HepG2 (cell line): ENCODE data around the gene POLR1D. TPM values are rescaled to one million over a fixed set of nuclear protein-coding genes. Genes with fewer than 3 reads are reported as not detected.
A peak's percentile ranks its signal among the peaks of the same experiment; 100 is the strongest.

ENCODE experiments used
- CBX2 ChIP-seq, 2 experiments: fragments of 200-600 bp in 1 of 2; sonication (generic); formaldehyde crosslinking in 1 of 2; IDR thresholded peaks; 2 replicates each; pipeline versions ENCODE4 v1.7.0 to v1.8.1; 2018 to 2022; ENCODE audit warnings: low read depth in 2 of 2, low read length in 1 of 2, mild to moderate bottlenecking in 1 of 2, missing genetic modification reagents in 1 of 2
- CCDC6 ChIP-seq: sonication (generic); formaldehyde crosslinking; IDR thresholded peaks from 2 replicates; pipeline ENCODE4 v1.8.1; 2022; ENCODE audit warnings: mild to moderate bottlenecking, missing genetic modification reagents, moderate library complexity
- ERF ChIP-seq: IDR thresholded peaks from 2 replicates; pipeline ENCODE4 v1.6.1; 2018; ENCODE audit warnings: missing biosample characterization, missing genetic modification reagents
- FOXA3 ChIP-seq: IDR thresholded peaks from 2 replicates; pipeline ENCODE4 v1.6.1; 2016; ENCODE audit warnings: missing genetic modification reagents, missing compliant biosample characterization
- GABPB1 ChIP-seq: IDR thresholded peaks from 2 replicates; pipeline ENCODE4 v1.6.1; 2016; ENCODE audit warnings: mild to moderate bottlenecking, missing genetic modification reagents, moderate library complexity, missing compliant biosample characterization
- GATAD1 ChIP-seq: IDR thresholded peaks from 2 replicates; pipeline ENCODE4 v1.6.1; 2016; ENCODE audit warnings: missing genetic modification reagents, missing compliant biosample characterization
- MIXL1 ChIP-seq: IDR thresholded peaks from 2 replicates; pipeline ENCODE4 v1.6.1; 2016
- PAXIP1 ChIP-seq: sonication (generic); formaldehyde crosslinking; conservative IDR thresholded peaks from 2 replicates; pipeline ENCODE4 v1.4.0; 2020; ENCODE audit warnings: mild to moderate bottlenecking, missing genetic modification reagents, moderate library complexity
- SATB2 ChIP-seq: sonication (generic); formaldehyde crosslinking; IDR thresholded peaks from 2 replicates; pipeline ENCODE4 v1.5.0; 2020; ENCODE audit warnings: missing genetic modification reagents
- SRY ChIP-seq: sonication (generic); formaldehyde crosslinking; IDR thresholded peaks from 2 replicates; pipeline ENCODE4 v1.8.0; 2022; ENCODE audit warnings: mild to moderate bottlenecking, missing genetic modification reagents
- TRIM22 ChIP-seq: fragments of 450-650 bp; IDR thresholded peaks from 2 replicates; pipeline ENCODE4 v1.6.1; 2017
- ZNF562 ChIP-seq: sonication (generic); formaldehyde crosslinking; IDR thresholded peaks from 2 replicates; pipeline ENCODE4 v1.8.0; 2022; ENCODE audit warnings: missing genetic modification reagents, borderline replicate concordance
- polyA plus RNA-seq, 8 experiments: library from polyadenylated mRNA; depleted of rRNA in 3 of 8; stranded (reverse) in 7 of 8; unstranded in 1 of 8; fragments of >200 nt; fragmentation: Illumina TruSeq in 4 of 8; extraction: Trizol in 4 of 8; gene quantifications; 2 replicates each; pipeline versions ENCODE4 v1.2.1 to v1.2.3, GENCODE V29; 2011 to 2016; ENCODE audit warnings: low read depth in 4 of 8, missing spikeins in 1 of 8, mixed read lengths in 1 of 8; ENCODE audit not compliant: insufficient read depth in 1 of 8
- total RNA-seq, 5 experiments: library from RNA; depleted of rRNA; stranded (reverse); fragments of >200 nt; fragmentation: Illumina TruSeq; extraction: Trizol; gene quantifications; 2 replicates each; pipeline ENCODE4 v1.2.3, GENCODE V29; 2016; ENCODE audit warnings: low read depth in 1 of 5
- TF ChIP-seq, protein P1 (sequence below): sonication (generic); formaldehyde crosslinking; IDR thresholded peaks from 2 replicates; pipeline ENCODE4 v1.5.0; 2020; ENCODE audit warnings: missing genetic modification reagents, mild to moderate bottlenecking, borderline replicate concordance
- TF ChIP-seq, protein P2 (sequence below): IDR thresholded peaks from 2 replicates; pipeline ENCODE4 v1.6.1; 2016; ENCODE audit warnings: low read depth, control low read depth
- TF ChIP-seq, protein P3 (sequence below): sonication (generic); formaldehyde crosslinking; IDR thresholded peaks from 2 replicates; pipeline ENCODE4 v1.4.0; 2020; ENCODE audit warnings: missing genetic modification reagents
- TF ChIP-seq, protein P4 (sequence below): sonication (generic); formaldehyde crosslinking; IDR thresholded peaks from 2 replicates; pipeline ENCODE4 v1.4.0; 2020; ENCODE audit warnings: missing genetic modification reagents

Gene POLR1D
- total and polyA plus RNA-seq, 2 of the 13 experiments (the other 11 are each of a cell fraction or from before 2014, with no cell fraction given) = 183 to 490 TPM

DNA sequence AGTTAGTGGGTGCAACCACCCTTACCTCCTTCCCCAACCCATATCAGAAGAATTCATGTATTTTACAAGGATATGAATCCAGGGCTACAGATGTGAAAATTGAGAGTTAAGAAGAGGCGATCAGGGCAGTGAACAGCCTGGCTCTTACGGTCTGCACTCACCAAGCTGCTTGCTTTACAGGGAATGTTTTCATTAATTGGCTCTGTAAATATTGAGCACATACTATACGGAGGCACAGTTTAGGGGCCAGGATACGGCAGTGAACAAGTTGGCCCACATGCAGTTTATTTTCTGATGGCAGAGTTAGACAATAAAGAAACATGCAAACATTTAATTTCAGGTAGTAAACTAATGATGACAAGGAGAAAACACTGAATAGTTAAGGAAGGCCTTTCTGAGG lies 6.4 kb downstream of the POLR1D start (continued):
- TF ChIP-seq ZNF562 (CRISPR knock-in tag) = no peak
- TF ChIP-seq, protein P1, sequence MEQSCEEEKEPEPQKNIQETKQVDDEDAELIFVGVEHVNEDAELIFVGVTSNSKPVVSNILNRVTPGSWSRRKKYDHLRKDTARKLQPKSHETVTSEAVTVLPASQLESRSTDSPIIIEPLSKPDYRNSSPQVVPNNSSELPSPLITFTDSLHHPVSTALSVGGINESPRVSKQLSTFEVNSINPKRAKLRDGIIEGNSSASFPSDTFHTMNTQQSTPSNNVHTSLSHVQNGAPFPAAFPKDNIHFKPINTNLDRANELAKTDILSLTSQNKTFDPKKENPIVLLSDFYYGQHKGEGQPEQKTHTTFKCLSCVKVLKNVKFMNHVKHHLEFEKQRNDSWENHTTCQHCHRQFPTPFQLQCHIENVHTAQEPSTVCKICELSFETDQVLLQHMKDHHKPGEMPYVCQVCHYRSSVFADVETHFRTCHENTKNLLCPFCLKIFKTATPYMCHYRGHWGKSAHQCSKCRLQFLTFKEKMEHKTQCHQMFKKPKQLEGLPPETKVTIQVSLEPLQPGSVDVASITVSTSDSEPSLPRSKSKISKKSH (CRISPR knock-in tag) = no peak
- TF ChIP-seq, protein P2, sequence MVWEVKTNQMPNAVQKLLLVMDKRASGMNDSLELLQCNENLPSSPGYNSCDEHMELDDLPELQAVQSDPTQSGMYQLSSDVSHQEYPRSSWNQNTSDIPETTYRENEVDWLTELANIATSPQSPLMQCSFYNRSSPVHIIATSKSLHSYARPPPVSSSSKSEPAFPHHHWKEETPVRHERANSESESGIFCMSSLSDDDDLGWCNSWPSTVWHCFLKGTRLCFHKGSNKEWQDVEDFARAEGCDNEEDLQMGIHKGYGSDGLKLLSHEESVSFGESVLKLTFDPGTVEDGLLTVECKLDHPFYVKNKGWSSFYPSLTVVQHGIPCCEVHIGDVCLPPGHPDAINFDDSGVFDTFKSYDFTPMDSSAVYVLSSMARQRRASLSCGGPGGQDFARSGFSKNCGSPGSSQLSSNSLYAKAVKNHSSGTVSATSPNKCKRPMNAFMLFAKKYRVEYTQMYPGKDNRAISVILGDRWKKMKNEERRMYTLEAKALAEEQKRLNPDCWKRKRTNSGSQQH (CRISPR knock-in tag) = no peak
- peak; percentile 59 for TF ChIP-seq MIXL1 (CRISPR knock-in tag)
- 0 out of 2 replicates have a peak, but pooled peaks have one; percentile 19 for TF ChIP-seq PAXIP1 (CRISPR knock-in tag)
- TF ChIP-seq FOXA3 (CRISPR knock-in tag) = peak; percentile 47; the same call in 1 of the 2 replicates
- TF ChIP-seq TRIM22 = no peak
- TF ChIP-seq SRY (CRISPR knock-in tag) = no peak
- TF ChIP-seq, protein P3, sequence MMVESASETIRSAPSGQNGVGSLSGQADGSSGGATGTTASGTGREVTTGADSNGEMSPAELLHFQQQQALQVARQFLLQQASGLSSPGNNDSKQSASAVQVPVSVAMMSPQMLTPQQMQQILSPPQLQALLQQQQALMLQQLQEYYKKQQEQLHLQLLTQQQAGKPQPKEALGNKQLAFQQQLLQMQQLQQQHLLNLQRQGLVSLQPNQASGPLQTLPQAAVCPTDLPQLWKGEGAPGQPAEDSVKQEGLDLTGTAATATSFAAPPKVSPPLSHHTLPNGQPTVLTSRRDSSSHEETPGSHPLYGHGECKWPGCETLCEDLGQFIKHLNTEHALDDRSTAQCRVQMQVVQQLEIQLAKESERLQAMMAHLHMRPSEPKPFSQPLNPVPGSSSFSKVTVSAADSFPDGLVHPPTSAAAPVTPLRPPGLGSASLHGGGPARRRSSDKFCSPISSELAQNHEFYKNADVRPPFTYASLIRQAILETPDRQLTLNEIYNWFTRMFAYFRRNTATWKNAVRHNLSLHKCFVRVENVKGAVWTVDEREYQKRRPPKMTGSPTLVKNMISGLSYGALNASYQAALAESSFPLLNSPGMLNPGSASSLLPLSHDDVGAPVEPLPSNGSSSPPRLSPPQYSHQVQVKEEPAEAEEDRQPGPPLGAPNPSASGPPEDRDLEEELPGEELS = peak; percentile 39; the same call in 1 of the 2 replicates
- TF ChIP-seq CBX2 (IDR thresholded peaks at IDR 0.05; ENCODE audit: low read depth, low read length) = no peak
- TF ChIP-seq CBX2 (CRISPR knock-in tag; IDR thresholded peaks at IDR 0.05; ENCODE audit: low read depth) = no peak
- TF ChIP-seq GATAD1 (CRISPR knock-in tag) = no peak
- TF ChIP-seq ERF (CRISPR knock-in tag) = no peak
- no peak for TF ChIP-seq GABPB1
- TF ChIP-seq SATB2 = no peak
- TF ChIP-seq, protein P4, sequence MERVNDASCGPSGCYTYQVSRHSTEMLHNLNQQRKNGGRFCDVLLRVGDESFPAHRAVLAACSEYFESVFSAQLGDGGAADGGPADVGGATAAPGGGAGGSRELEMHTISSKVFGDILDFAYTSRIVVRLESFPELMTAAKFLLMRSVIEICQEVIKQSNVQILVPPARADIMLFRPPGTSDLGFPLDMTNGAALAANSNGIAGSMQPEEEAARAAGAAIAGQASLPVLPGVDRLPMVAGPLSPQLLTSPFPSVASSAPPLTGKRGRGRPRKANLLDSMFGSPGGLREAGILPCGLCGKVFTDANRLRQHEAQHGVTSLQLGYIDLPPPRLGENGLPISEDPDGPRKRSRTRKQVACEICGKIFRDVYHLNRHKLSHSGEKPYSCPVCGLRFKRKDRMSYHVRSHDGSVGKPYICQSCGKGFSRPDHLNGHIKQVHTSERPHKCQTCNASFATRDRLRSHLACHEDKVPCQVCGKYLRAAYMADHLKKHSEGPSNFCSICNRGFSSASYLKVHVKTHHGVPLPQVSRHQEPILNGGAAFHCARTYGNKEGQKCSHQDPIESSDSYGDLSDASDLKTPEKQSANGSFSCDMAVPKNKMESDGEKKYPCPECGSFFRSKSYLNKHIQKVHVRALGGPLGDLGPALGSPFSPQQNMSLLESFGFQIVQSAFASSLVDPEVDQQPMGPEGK (CRISPR knock-in tag) = no peak
- TF ChIP-seq CCDC6 (CRISPR knock-in tag) = no peak
- TF ChIP-seq, all 625 proteins: peak for 6
